ENCODE measurements around the gene TPCN2.

GRCh38 chr11:69155302-69156234, 106.8 kb downstream of the TPCN2 start, which contains the start of gene SMIM38:
- TF ChIP-seq CTCF (IDR thresholded peaks at IDR 0.05 in 4 of 5, conservative IDR thresholded peaks at IDR 0.05 in 1 of 5) (no peak), POLR2A (IDR thresholded peaks at IDR 0.05) (no peak)

Data from gastrocnemius medialis (tissue), 4 donors.